H1 (cell line): Measurements from ENCODE around the gene PIK3CA. TPM values are rescaled to one million over a fixed set of nuclear protein-coding genes. Genes with fewer than 3 reads are reported as not detected.

Experiments used
- CTCF ChIA-PET: fragments of 300-600 bp; sonication (Branson Sonifier 250); formaldehyde crosslinking; loops from one replicate; lab custom pipeline; 2021; ENCODE audit not compliant: partially characterized antibody; lab: Charles Lee
- POLR2A ChIA-PET: fragments of 300-600 bp; sonication (Branson Sonifier 250); formaldehyde crosslinking; loops from one replicate; lab custom pipeline; 2021; ENCODE audit warnings: inconsistent platforms; ENCODE audit not compliant: partially characterized antibody; lab: Charles Lee
- DNase-seq, 2 experiments: peaks; one replicate each; pipeline versions ENCODE4 v3.0.0 to v3.0.0-alpha.2; 2010 to 2022; ENCODE audit warnings: low spot score in 2 of 2, low read depth in 1 of 2, mixed read lengths in 1 of 2
- FAIRE-seq: peaks from 2 replicates; lab custom pipeline; 2011; peaks lifted over from hg19 to GRCh38; lab: Jason Lieb, UNC
- H2AFZ ChIP-seq: 2 replicates; pipeline ENCODE4 v1.8.1; 2012; ENCODE audit warnings: low read length, inconsistent platforms
- H2AK5ac ChIP-seq: 2 replicates; pipeline ENCODE4 v1.6.1; 2013; ENCODE audit warnings: low read depth, low read length
- H2BK120ac ChIP-seq: replicated peaks from 2 replicates; pipeline ENCODE3; 2013; ENCODE audit warnings: low read depth, low read length, inconsistent platforms
- H2BK12ac ChIP-seq: 2 replicates; pipeline ENCODE4 v1.6.1; 2013; ENCODE audit warnings: low read depth, low read length
- H2BK15ac ChIP-seq: 2 replicates; pipeline ENCODE4 v1.6.1; 2013; ENCODE audit warnings: low read length
- H2BK20ac ChIP-seq: 2 replicates; pipeline ENCODE4 v1.6.1; 2013; ENCODE audit warnings: low read length
- H2BK5ac ChIP-seq: 2 replicates; pipeline ENCODE4 v1.6.1; 2013; ENCODE audit warnings: low read depth, low read length
- H3K14ac ChIP-seq: 2 replicates; pipeline ENCODE4 v1.6.1; 2013; ENCODE audit warnings: inconsistent platforms; ENCODE audit not compliant: insufficient read length
- H3K18ac ChIP-seq: 2 replicates; pipeline ENCODE4 v1.6.1; 2013; ENCODE audit warnings: low read length; ENCODE audit errors: extremely low read depth
- H3K23ac ChIP-seq: 2 replicates; pipeline ENCODE4 v1.6.1; 2013; ENCODE audit warnings: inconsistent platforms; ENCODE audit not compliant: insufficient read length
- H3K23me2 ChIP-seq: 2 replicates; pipeline ENCODE4 v1.6.1; 2013; ENCODE audit warnings: low read depth, low read length
- H3K27ac ChIP-seq: 2 replicates; pipeline ENCODE4 v1.6.1; 2011; ENCODE audit warnings: low read depth, low read length, inconsistent platforms
- H3K27me3 ChIP-seq, 4 experiments: replicated peaks in 1 of 4; 1 replicate in 1 of 4; 2 replicates in 3 of 4; pipeline versions ENCODE4 v1.6.1 to v1.8.1; 2011 to 2013; ENCODE audit warnings: low read length in 3 of 4, mild to moderate bottlenecking in 3 of 4, inconsistent platforms in 2 of 4, mixed read lengths in 2 of 4, moderate library complexity in 1 of 4; ENCODE audit not compliant: control insufficient read depth in 3 of 4, insufficient read depth in 3 of 4; ENCODE audit errors: extremely low read depth in 1 of 4
- H3K36me3 ChIP-seq, 4 experiments: 2 replicates each; pipeline versions ENCODE4 v1.6.1 to v1.8.1; 2011 to 2013; ENCODE audit warnings: mild to moderate bottlenecking in 4 of 4, low read length in 3 of 4, moderate library complexity in 2 of 4, control low read depth in 1 of 4, inconsistent platforms in 1 of 4; ENCODE audit not compliant: insufficient read depth in 4 of 4, control insufficient read depth in 2 of 4
- H3K4ac ChIP-seq: replicated peaks from 2 replicates; pipeline ENCODE3; 2013; ENCODE audit warnings: low read length, low read depth, mixed read lengths, inconsistent platforms; ENCODE audit not compliant: insufficient read length
- H3K4me1 ChIP-seq, 4 experiments: replicated peaks in 1 of 4; 1 replicate in 1 of 4; 2 replicates in 3 of 4; pipeline versions ENCODE4 v1.6.1 to v1.8.1; 2011 to 2013; ENCODE audit warnings: low read length in 3 of 4, inconsistent platforms in 2 of 4, mixed read lengths in 1 of 4; ENCODE audit not compliant: insufficient read depth in 4 of 4, control insufficient read depth in 3 of 4
- H3K4me2 ChIP-seq, 2 experiments: 2 replicates each; pipeline versions ENCODE4 v1.6.1 to v1.8.1; 2011 to 2013; ENCODE audit warnings: low read depth in 2 of 2, low read length in 2 of 2, control low read depth in 1 of 2, inconsistent platforms in 1 of 2, mild to moderate bottlenecking in 1 of 2; ENCODE audit not compliant: insufficient read depth in 1 of 2
- H3K4me3 ChIP-seq, 4 experiments: fragments of 200-600, 300-600 bp in 1 of 4; sonication (generic), shearing (Covaris generic), sonication (Bioruptor Twin) in 1 of 4; 2 replicates each; pipeline versions ENCODE4 v1.5.1 to v1.8.1; 2011 to 2016; ENCODE audit warnings: low read length in 4 of 4, low read depth in 3 of 4, control low read depth in 2 of 4, inconsistent platforms in 2 of 4, mild to moderate bottlenecking in 2 of 4, mixed read lengths in 1 of 4, moderate library complexity in 1 of 4; ENCODE audit not compliant: insufficient read depth in 2 of 4; ENCODE audit errors: extremely low read depth in 1 of 4
- H3K56ac ChIP-seq: replicated peaks from 2 replicates; pipeline ENCODE3; 2013; ENCODE audit warnings: low read depth, mild to moderate bottlenecking, mixed read lengths, low read length, inconsistent platforms; ENCODE audit not compliant: insufficient read length
- H3K79me1 ChIP-seq: 2 replicates; pipeline ENCODE4 v1.6.1; 2013; ENCODE audit warnings: low read depth, low read length, control low read depth
- H3K79me2 ChIP-seq, 2 experiments: 2 replicates each; pipeline versions ENCODE4 v1.6.1 to v1.8.1; 2012 to 2013; ENCODE audit warnings: low read length in 2 of 2, mild to moderate bottlenecking in 2 of 2, inconsistent platforms in 1 of 2; ENCODE audit not compliant: insufficient read depth in 2 of 2, control insufficient read depth in 1 of 2
- H3K9ac ChIP-seq, 4 experiments: replicated peaks in 1 of 4; 1 replicate in 1 of 4; 2 replicates in 3 of 4; pipeline versions ENCODE4 v1.6.1 to v1.8.1; 2011 to 2013; ENCODE audit warnings: low read depth in 3 of 4, low read length in 3 of 4, control low read depth in 2 of 4, mild to moderate bottlenecking in 2 of 4, moderate library complexity in 2 of 4, inconsistent platforms in 1 of 4; ENCODE audit errors: extremely low read depth in 1 of 4
- H3K9me3 ChIP-seq, 2 experiments: 2 replicates each; pipeline versions ENCODE4 v1.6.1 to v1.8.1; 2012 to 2013; ENCODE audit warnings: mild to moderate bottlenecking in 2 of 2, moderate library complexity in 2 of 2, control low read depth in 1 of 2, inconsistent platforms in 1 of 2, low read depth in 1 of 2, low read length in 1 of 2, mixed read lengths in 1 of 2; ENCODE audit not compliant: insufficient read depth in 2 of 2
- H4K20me1 ChIP-seq, 2 experiments: replicated peaks in 1 of 2; 2 replicates each; pipeline versions ENCODE3 to v1.8.1; 2011 to 2013; ENCODE audit warnings: inconsistent platforms in 2 of 2, low read length in 2 of 2, mild to moderate bottlenecking in 1 of 2; ENCODE audit not compliant: insufficient read depth in 2 of 2, control insufficient read depth in 1 of 2
- H4K5ac ChIP-seq: 2 replicates; pipeline ENCODE4 v1.6.1; 2013; ENCODE audit warnings: low read length, low read depth, mixed read lengths, inconsistent platforms; ENCODE audit not compliant: insufficient read length
- H4K8ac ChIP-seq: 2 replicates; pipeline ENCODE4 v1.8.0; 2013; ENCODE audit warnings: mild to moderate bottlenecking, moderate library complexity, low read length, inconsistent platforms; ENCODE audit not compliant: insufficient read depth; ENCODE audit errors: extremely low read depth
- H4K91ac ChIP-seq: replicated peaks from 2 replicates; pipeline ENCODE3; 2013; ENCODE audit warnings: low read length, mixed read lengths, inconsistent platforms; ENCODE audit not compliant: insufficient read length
- ATF3 ChIP-seq: IDR thresholded peaks from 2 replicates; pipeline ENCODE4 v1.6.1; 2011; ENCODE audit warnings: low read depth, mild to moderate bottlenecking, low read length; ENCODE audit not compliant: insufficient read depth
- JUND ChIP-seq: IDR thresholded peaks from 2 replicates; pipeline ENCODE4 v1.6.1; 2011; ENCODE audit warnings: mild to moderate bottlenecking, improper control_type of control experiment, low read length
- WGBS, 2 experiments: shearing (Covaris generic) in 1 of 2; methylation state at CpG; one replicate each; pipeline versions ENCODE4 v1.1.6 to v1.1.7; 2013 to 2015; ENCODE audit warnings: low lambda C conversion rate in 2 of 2, mixed read lengths in 2 of 2, inconsistent platforms in 1 of 2, low coverage in 1 of 2, missing lambda C conversion rate in 1 of 2; ENCODE audit not compliant: insufficient replicate concordance in 2 of 2, insufficient coverage in 1 of 2, insufficient read length in 1 of 2; ENCODE audit errors: extremely low coverage in 1 of 2, missing lambda C conversion rate in 1 of 2; 5-methylcytosine and 5-hydroxymethylcytosine counted together
- polyA plus RNA-seq, 7 experiments: library from polyadenylated mRNA; depleted of rRNA in 3 of 7; stranded (reverse) in 5 of 7; unstranded in 2 of 7; fragments of >200 nt in 5 of 7; fragments of 200-250 nt in 2 of 7; gene quantifications; 1 replicate in 5 of 7; 2 replicates in 1 of 7; 4 replicates in 1 of 7; pipeline versions ENCODE4 v1.2.1 to v1.2.3, GENCODE V29; 2011 to 2013; ENCODE audit warnings: missing spikeins in 2 of 7, mixed read lengths in 2 of 7
- total RNA-seq: library from RNA; stranded (reverse); fragmentation: NEBNext Ultra II Directional; extraction: Animal tissue kit (Norgen Biotek cat#: 25700); gene quantifications from 2 replicates; pipeline ENCODE4 v1.2.1, GENCODE V29; 2021

The PIK3CA gene
- total and polyA plus RNA-seq, 2 of the 8 experiments (the other 6 are each of a cell fraction or from before 2014, with no cell fraction given): 1.6 to 11.3 TPM

GRCh38 chr3:179181993-179182551, 33.9 kb downstream of the PIK3CA start:
- WGBS, 2 experiments: 86 to 100% methylated on average over 1 to 4 of the region's 4 CpGs
- Histone ChIP-seq H3K79me2 (peaks cover 0 to 63% of the 10 kb centered on the region in 2 experiments; a peak in 3 of 4 replicates), H3K36me3 (no peaks in the 10 kb centered on the region), H3K27me3 (no peaks in the 10 kb centered on the region), H3K23me2 (no peaks in the 10 kb centered on the region), H3K4me2 (no peak overlapping the region), H3K9me3 (no peaks in the 10 kb centered on the region), H3K23ac (no peak overlapping the region), H2BK20ac (no peak overlapping the region), H2BK12ac (no peak overlapping the region), H3K9ac (no peak overlapping the region), H3K4me3 (no peak overlapping the region), H4K8ac (no peak overlapping the region), H3K14ac (no peak overlapping the region), H2AK5ac (no peak overlapping the region), H4K20me1 (no peaks in the 10 kb centered on the region), H3K27ac (no peak overlapping the region), H4K5ac (no peak overlapping the region), H2AFZ (no peak overlapping the region), H3K56ac (no peak overlapping the region), H2BK15ac (no peak overlapping the region), H2BK5ac (no peak overlapping the region), H4K91ac (no peak overlapping the region), H3K79me1 (no peaks in the 10 kb centered on the region; the same call in 1 of the 2 replicates), H3K4ac (no peak overlapping the region), H3K4me1 (peaks cover 0 to 7% (median 3%) of the 10 kb centered on the region in 4 experiments; a peak in 2 of 7 replicates), H2BK120ac (no peak overlapping the region), H3K18ac (no peak overlapping the region)
- FAIRE-seq (no peak), DNase-seq (no peak)
- POLR2A ChIA-PET: no interaction called here
- CTCF ChIA-PET: interaction anchor here (0.6 kb wide), 1 partner anchor 44 kb away, joined by 3 read pairs; no protein-coding TSS in a partner anchor
- TF ChIP-seq ATF3 (no peak), JUND (peak; percentile 66)
